ENCODE results near the gene LAMA3.
A peak's percentile ranks its signal among the peaks of the same experiment; 100 is the strongest.

Gene LAMA3

GRCh38 chr18:23661735-23662308, 27.4 kb upstream of the LAMA3 start:
- Histone ChIP-seq H3K4me3 (ENCODE audit: low read length) (peak overlapping the region; percentile 39), H3K27me3 (ENCODE audit: insufficient read depth, low read length) (peaks cover 70% of the 10 kb centered on the region), H2AFZ (ENCODE audit: low read depth, low read length) (no peak overlapping the region)

GRCh38 chr18:23662309-23663263, 26.7 kb upstream of the LAMA3 start, which contains the start of gene ANKRD29:
Gene ANKRD29 (minus strand): TSS chr18:23662911. CDS start chr18:23662730, 181 bp downstream.
- H3K4me1 ChIP-seq (ENCODE audit: insufficient read depth, low read length), result peaks cover 7% of the 10 kb centered on the region
- H3K9me3 ChIP-seq (ENCODE audit: low read length), result no peaks in the 10 kb centered on the region
- H3K27me3 ChIP-seq (ENCODE audit: insufficient read depth, low read length), result peaks cover 64% of the 10 kb centered on the region
- H2AFZ ChIP-seq (ENCODE audit: low read depth, low read length), result no peak within 1 kb of the TSS
- H3K4me3 ChIP-seq (ENCODE audit: low read length), result peak within 1 kb of the TSS; percentile 39
- no peaks in the 10 kb centered on the region for H3K36me3 ChIP-seq (ENCODE audit: insufficient read depth, low read length)

More at GRCh38 chr18:23661735-23662308, 27.4 kb upstream of the LAMA3 start:
- Histone ChIP-seq H3K36me3 (ENCODE audit: insufficient read depth, low read length) (no peaks in the 10 kb centered on the region), H3K9me3 (ENCODE audit: low read length) (no peaks in the 10 kb centered on the region), H3K4me1 (ENCODE audit: insufficient read depth, low read length) (peaks cover 7% of the 10 kb centered on the region)

GRCh38 chr18:23664674-23665073, 24.6 kb upstream of the LAMA3 start:
- H3K9me3 ChIP-seq (ENCODE audit: low read length), result no peaks in the 10 kb centered on the region
- no peaks in the 10 kb centered on the region for H3K36me3 ChIP-seq (ENCODE audit: insufficient read depth, low read length)
- no peak overlapping the region for H3K4me3 ChIP-seq (ENCODE audit: low read length)
- no peak overlapping the region for H2AFZ ChIP-seq (ENCODE audit: low read depth, low read length)
- H3K4me1 ChIP-seq (ENCODE audit: insufficient read depth, low read length), result peaks cover 7% of the 10 kb centered on the region
- peaks cover 62% of the 10 kb centered on the region for H3K27me3 ChIP-seq (ENCODE audit: insufficient read depth, low read length)

- Histone ChIP-seq H2AFZ (ENCODE audit: low read depth, low read length) (no peak overlapping the region), H3K9me3 (ENCODE audit: low read length) (no peaks in the 10 kb centered on the region), H3K27me3 (ENCODE audit: insufficient read depth, low read length) (peaks cover 44% of the 10 kb centered on the region), H3K4me3 (ENCODE audit: low read length) (no peak overlapping the region), H3K4me1 (ENCODE audit: insufficient read depth, low read length) (peaks cover 6% of the 10 kb centered on the region), H3K36me3 (ENCODE audit: insufficient read depth, low read length) (no peaks in the 10 kb centered on the region)
These were observed 22.1 kb upstream of the LAMA3 start for GRCh38 chr18:23667114-23667513.

GRCh38 chr18:23668731-23669130, 20.5 kb upstream of the LAMA3 start:
- Histone ChIP-seq H3K36me3 (ENCODE audit: insufficient read depth, low read length) (no peaks in the 10 kb centered on the region), H3K4me1 (ENCODE audit: insufficient read depth, low read length) (no peaks in the 10 kb centered on the region), H2AFZ (ENCODE audit: low read depth, low read length) (no peak overlapping the region), H3K9me3 (ENCODE audit: low read length) (no peaks in the 10 kb centered on the region), H3K4me3 (ENCODE audit: low read length) (no peak overlapping the region), H3K27me3 (ENCODE audit: insufficient read depth, low read length) (peaks cover 32% of the 10 kb centered on the region)

- no peaks in the 10 kb centered on the region for H3K36me3 ChIP-seq (ENCODE audit: insufficient read depth, low read length)
- peaks cover 30% of the 10 kb centered on the region for H3K27me3 ChIP-seq (ENCODE audit: insufficient read depth, low read length)
- H3K4me3 ChIP-seq (ENCODE audit: low read length), result no peak overlapping the region
- H3K9me3 ChIP-seq (ENCODE audit: low read length), result no peaks in the 10 kb centered on the region
- H2AFZ ChIP-seq (ENCODE audit: low read depth, low read length), result no peak overlapping the region
- H3K4me1 ChIP-seq (ENCODE audit: insufficient read depth, low read length), result no peaks in the 10 kb centered on the region
These were observed 20.0 kb upstream of the LAMA3 start for GRCh38 chr18:23669202-23669766.

- Histone ChIP-seq H3K4me1 (ENCODE audit: insufficient read depth, low read length) (no peaks in the 10 kb centered on the region), H3K27me3 (ENCODE audit: insufficient read depth, low read length) (peaks cover 23% of the 10 kb centered on the region), H3K9me3 (ENCODE audit: low read length) (no peaks in the 10 kb centered on the region)
These were observed 19.3 kb upstream of the LAMA3 start for GRCh38 chr18:23669804-23670405.

GRCh38 chr18:23671564-23671963, 17.7 kb upstream of the LAMA3 start:
- H3K27me3 ChIP-seq (ENCODE audit: insufficient read depth, low read length), result peaks cover 12% of the 10 kb centered on the region

More at GRCh38 chr18:23669804-23670405, 19.3 kb upstream of the LAMA3 start:
- Histone ChIP-seq H2AFZ (ENCODE audit: low read depth, low read length) (no peak overlapping the region), H3K4me3 (ENCODE audit: low read length) (no peak overlapping the region), H3K36me3 (ENCODE audit: insufficient read depth, low read length) (no peaks in the 10 kb centered on the region)

GRCh38 chr18:23673725-23674124, 15.5 kb upstream of the LAMA3 start:
- Histone ChIP-seq H3K27me3 (ENCODE audit: insufficient read depth, low read length) (peaks cover 7% of the 10 kb centered on the region), H2AFZ (ENCODE audit: low read depth, low read length) (no peak overlapping the region), H3K36me3 (ENCODE audit: insufficient read depth, low read length) (no peaks in the 10 kb centered on the region), H3K9me3 (ENCODE audit: low read length) (no peaks in the 10 kb centered on the region), H3K4me3 (ENCODE audit: low read length) (no peak overlapping the region), H3K4me1 (ENCODE audit: insufficient read depth, low read length) (no peaks in the 10 kb centered on the region)

More at GRCh38 chr18:23671564-23671963, 17.7 kb upstream of the LAMA3 start:
- H3K9me3 ChIP-seq (ENCODE audit: low read length), result no peaks in the 10 kb centered on the region
- no peak overlapping the region for H2AFZ ChIP-seq (ENCODE audit: low read depth, low read length)
- no peaks in the 10 kb centered on the region for H3K4me1 ChIP-seq (ENCODE audit: insufficient read depth, low read length)
- no peaks in the 10 kb centered on the region for H3K36me3 ChIP-seq (ENCODE audit: insufficient read depth, low read length)
- H3K4me3 ChIP-seq (ENCODE audit: low read length), result no peak overlapping the region

- no peaks in the 10 kb centered on the region for H3K27me3 ChIP-seq (ENCODE audit: insufficient read depth, low read length)
- no peak overlapping the region for H2AFZ ChIP-seq (ENCODE audit: low read depth, low read length)
- no peaks in the 10 kb centered on the region for H3K4me1 ChIP-seq (ENCODE audit: insufficient read depth, low read length)
- no peaks in the 10 kb centered on the region for H3K36me3 ChIP-seq (ENCODE audit: insufficient read depth, low read length)
- H3K4me3 ChIP-seq (ENCODE audit: low read length), result no peak overlapping the region
- H3K9me3 ChIP-seq (ENCODE audit: low read length), result no peaks in the 10 kb centered on the region
These were observed 14.0 kb upstream of the LAMA3 start for GRCh38 chr18:23675236-23675635.

- Histone ChIP-seq H2AFZ (ENCODE audit: low read depth, low read length) (no peak overlapping the region), H3K27me3 (ENCODE audit: insufficient read depth, low read length) (no peaks in the 10 kb centered on the region), H3K4me1 (ENCODE audit: insufficient read depth, low read length) (no peaks in the 10 kb centered on the region), H3K4me3 (ENCODE audit: low read length) (no peak overlapping the region), H3K36me3 (ENCODE audit: insufficient read depth, low read length) (no peaks in the 10 kb centered on the region), H3K9me3 (ENCODE audit: low read length) (no peaks in the 10 kb centered on the region)
These were observed 13.4 kb upstream of the LAMA3 start for GRCh38 chr18:23675896-23676295.

- H3K4me3 ChIP-seq (ENCODE audit: low read length), result no peak overlapping the region
- H2AFZ ChIP-seq (ENCODE audit: low read depth, low read length), result no peak overlapping the region
- peaks cover 7% of the 10 kb centered on the region for H3K27me3 ChIP-seq (ENCODE audit: insufficient read depth, low read length)
- no peaks in the 10 kb centered on the region for H3K36me3 ChIP-seq (ENCODE audit: insufficient read depth, low read length)
- H3K9me3 ChIP-seq (ENCODE audit: low read length), result no peaks in the 10 kb centered on the region
- H3K4me1 ChIP-seq (ENCODE audit: insufficient read depth, low read length), result no peaks in the 10 kb centered on the region
These were observed 7.2 kb upstream of the LAMA3 start for GRCh38 chr18:23682045-23682444.

- Histone ChIP-seq H3K9me3 (ENCODE audit: low read length) (no peaks in the 10 kb centered on the region), H3K36me3 (ENCODE audit: insufficient read depth, low read length) (no peaks in the 10 kb centered on the region), H3K4me3 (ENCODE audit: low read length) (no peak overlapping the region), H3K27me3 (ENCODE audit: insufficient read depth, low read length) (peaks cover 8% of the 10 kb centered on the region), H3K4me1 (ENCODE audit: insufficient read depth, low read length) (no peaks in the 10 kb centered on the region), H2AFZ (ENCODE audit: low read depth, low read length) (no peak overlapping the region)
These were observed 6.8 kb upstream of the LAMA3 start for GRCh38 chr18:23682472-23682871.

Measured in neuron (in vitro differentiated cells).